Stimulated activated CD4-positive, alpha-beta T cell treated with anti-CD3 and anti-CD28 coated beads, Interleukin-1b, Interleukin-23, amount 100 ng/mL, for 4 hours (primary cell): ENCODE data around the gene STEAP1B.
A peak's percentile ranks its signal among the peaks of the same experiment; 100 is the strongest.
"Not testable (repeated sequence)": the region's sequence is repeated elsewhere in the genome, so short reads cannot be mapped to it uniquely, and the experiment has no call there.

Experiments used
- DNase-seq, 2 donors: peaks; one replicate each; pipeline ENCODE4 v3.0.0-alpha.2; 2020; ENCODE audit warnings: low read depth in 2 of 2

The STEAP1B gene

GRCh38 chr7:22499888-22500689 lies at the start of gene STEAP1B:
STEAP1B (minus strand) TSS chr7:22500188; CDS start chr7:22494855, 5,333 bp downstream.
- DNase-seq = peak; percentile 80 to 87

- no peak for DNase-seq
Measured at GRCh38 chr7:22549051-22549450, 49.1 kb upstream of the STEAP1B start.

GRCh38 chr7:22548313-22548712 lies 48.3 kb upstream of the STEAP1B start:
- DNase-seq = no peak

GRCh38 chr7:22546769-22547168 lies 46.8 kb upstream of the STEAP1B start:
- no peak for DNase-seq

- no peak for DNase-seq
Measured at GRCh38 chr7:22545529-22545928, 45.5 kb upstream of the STEAP1B start.

- no peak for DNase-seq
Measured at GRCh38 chr7:22544245-22544644, 44.3 kb upstream of the STEAP1B start.

- no peak for DNase-seq
Measured at GRCh38 chr7:22543169-22543568, 43.2 kb upstream of the STEAP1B start.

- DNase-seq = no peak
Measured at GRCh38 chr7:22542669-22543068, 42.7 kb upstream of the STEAP1B start.

GRCh38 chr7:22542254-22542653 lies 42.3 kb upstream of the STEAP1B start:
- DNase-seq = no peak

GRCh38 chr7:22541789-22542188 lies 41.8 kb upstream of the STEAP1B start:
- DNase-seq = no peak

GRCh38 chr7:22528537-22528936 lies 28.5 kb upstream of the STEAP1B start:
- DNase-seq = not testable (repeated sequence)

GRCh38 chr7:22524353-22524947 lies 24.5 kb upstream of the STEAP1B start:
- DNase-seq = not testable (repeated sequence)

- DNase-seq = not testable (repeated sequence)
Measured at GRCh38 chr7:22523478-22524352, 23.7 kb upstream of the STEAP1B start.

GRCh38 chr7:22519560-22519959 lies 19.6 kb upstream of the STEAP1B start:
- not testable (repeated sequence) for DNase-seq

GRCh38 chr7:22516950-22517349 lies 17.0 kb upstream of the STEAP1B start:
- DNase-seq = not testable (repeated sequence)

- DNase-seq = not testable (repeated sequence)
Measured at GRCh38 chr7:22514963-22515362, 15.0 kb upstream of the STEAP1B start.

GRCh38 chr7:22507320-22507719 lies 7.3 kb upstream of the STEAP1B start:
- DNase-seq = not testable (repeated sequence)

GRCh38 chr7:22506316-22507020 lies 6.5 kb upstream of the STEAP1B start:
- DNase-seq = not testable (repeated sequence)

- not testable (repeated sequence) for DNase-seq
Measured at GRCh38 chr7:22504519-22504918, 4.5 kb upstream of the STEAP1B start.

- not testable (repeated sequence) for DNase-seq
Measured at GRCh38 chr7:22502104-22502503, 2.1 kb upstream of the STEAP1B start.

GRCh38 chr7:22501336-22501735 lies 1.3 kb upstream of the STEAP1B start:
- DNase-seq = not testable (repeated sequence)

- no peak for DNase-seq
Measured at GRCh38 chr7:22499044-22499443, 944 bp downstream of the STEAP1B start.
